Measurements from ENCODE around the gene BIRC7.
"Not testable (repeated sequence)": the region's sequence is repeated elsewhere in the genome, so short reads cannot be mapped to it uniquely, and the experiment has no call there.

The BIRC7 gene

DNA sequence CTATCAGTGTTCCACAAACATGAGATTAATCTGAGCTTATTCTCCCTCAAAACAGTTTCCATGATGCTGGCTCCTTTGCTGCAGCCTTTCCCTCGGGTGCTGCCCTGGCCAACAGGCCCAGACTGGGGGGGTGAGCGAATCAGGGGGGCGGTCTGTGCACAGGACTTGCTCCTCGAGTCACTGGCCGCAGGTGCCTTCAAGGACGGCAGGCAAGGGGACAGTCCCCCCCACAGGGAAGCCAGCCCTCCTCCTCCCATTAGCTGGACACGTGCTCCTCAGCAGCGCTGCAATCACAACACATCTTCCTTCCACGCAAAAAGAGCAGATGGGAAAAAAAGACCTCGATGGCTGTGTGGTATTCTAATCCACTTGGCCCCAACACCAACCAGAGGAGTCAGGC is 29.8 kb upstream of the BIRC7 start:
- no peak for DNase-seq
- in situ Hi-C loops (cut with MboI; ENCODE audit: low pct_unique_long_range_greater_than_20kb, low sequenced_read_pairs): no loop called here

DNA sequence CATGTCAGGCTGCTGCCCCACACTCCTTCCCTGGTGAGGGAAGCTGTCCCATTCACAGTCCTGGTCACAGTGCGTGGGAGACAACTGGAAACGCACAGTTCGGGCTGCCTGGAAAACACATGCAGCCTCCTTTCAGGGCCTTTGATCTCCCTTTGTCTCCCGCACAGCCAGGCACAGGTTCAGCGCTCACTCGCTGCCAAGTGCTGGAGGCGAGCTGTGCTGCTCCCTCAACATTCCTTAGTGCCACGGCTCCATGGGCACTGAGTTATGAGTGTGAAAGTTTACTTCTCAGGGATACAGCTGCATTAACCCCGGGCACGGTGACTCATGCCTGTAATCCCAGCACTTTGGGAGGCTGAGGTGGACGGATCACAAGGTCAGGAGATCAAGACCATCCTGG is 28.8 kb upstream of the BIRC7 start:
- in situ Hi-C loops (cut with MboI; ENCODE audit: low pct_unique_long_range_greater_than_20kb, low sequenced_read_pairs): no loop called here
- no peak for DNase-seq

DNA sequence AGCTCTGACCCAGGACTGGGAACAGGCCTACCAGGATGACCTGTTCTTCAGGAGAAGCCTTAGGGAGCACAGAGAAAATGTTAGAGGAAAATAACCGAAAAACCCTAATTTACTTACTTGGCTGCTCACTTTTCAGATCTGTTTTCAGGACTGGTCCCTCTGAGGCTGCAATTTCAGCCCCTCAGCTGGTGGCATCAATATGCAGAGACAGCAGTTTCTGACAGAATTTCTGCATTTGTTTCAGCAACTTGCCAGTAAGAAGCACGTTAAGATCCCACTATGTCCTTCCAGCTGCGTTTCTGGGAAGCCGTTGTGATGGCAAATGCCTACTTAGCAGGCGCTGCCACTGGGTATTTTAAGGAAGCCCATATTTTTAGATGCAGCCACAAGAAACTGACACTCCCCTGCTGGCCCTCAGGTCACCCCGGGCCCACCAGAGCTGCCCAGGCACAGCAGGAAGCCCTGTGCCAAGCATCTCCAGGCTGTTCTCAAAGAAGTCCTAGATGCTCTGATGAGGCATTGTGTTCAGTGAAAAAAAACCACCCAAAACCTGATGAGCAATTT is 27.3 kb upstream of the BIRC7 start:
- in situ Hi-C loops (cut with MboI; ENCODE audit: low pct_unique_long_range_greater_than_20kb, low sequenced_read_pairs): no loop called here
- DNase-seq: no peak

DNA sequence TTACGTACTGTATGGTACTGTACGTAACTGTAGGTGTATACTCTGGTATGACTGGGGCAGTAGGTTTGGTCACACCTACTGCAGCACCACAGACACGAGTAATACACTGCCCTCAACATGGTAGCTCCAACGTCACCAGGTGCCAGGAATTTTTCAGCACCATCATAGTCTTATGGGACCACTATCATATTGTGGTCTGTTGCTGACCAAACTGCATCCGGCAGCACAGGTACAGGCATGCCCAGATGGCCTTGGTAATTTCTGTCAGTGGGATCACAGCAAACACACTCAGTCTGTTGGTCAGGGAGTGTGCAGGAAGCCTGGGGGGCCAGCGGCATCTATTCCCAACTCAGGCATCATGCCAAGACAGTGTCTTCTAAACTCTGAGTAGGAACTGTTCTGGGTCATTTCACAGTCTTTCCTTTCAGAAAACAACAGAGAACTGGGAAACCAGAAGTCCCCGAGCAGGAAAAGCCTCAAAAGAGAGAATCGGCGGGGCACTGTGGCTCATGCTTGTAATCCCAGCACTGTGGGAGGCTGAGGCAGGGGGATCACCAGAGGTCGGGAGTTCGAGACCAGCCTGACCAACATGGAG is 25.6 kb upstream of the BIRC7 start:
- no peak for DNase-seq
- in situ Hi-C loops (cut with MboI; ENCODE audit: low pct_unique_long_range_greater_than_20kb, low sequenced_read_pairs): no loop called here

DNA sequence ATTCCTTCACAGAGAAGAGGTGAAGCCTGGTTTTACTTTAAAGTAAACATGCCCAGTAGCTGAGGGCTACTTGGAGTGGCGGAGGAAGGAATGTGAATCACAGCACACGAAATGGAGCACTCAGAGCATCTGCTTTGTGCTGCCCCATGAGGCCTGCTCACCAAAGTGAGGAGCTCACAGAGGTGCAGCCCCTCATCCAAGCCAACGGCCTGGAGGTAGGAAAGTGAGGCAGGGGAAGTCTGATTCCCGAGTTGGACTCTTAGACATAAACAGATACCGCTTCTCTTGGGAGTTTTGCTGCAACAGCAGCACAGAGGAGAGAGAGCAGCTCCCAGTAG is 23.3 kb upstream of the BIRC7 start:
- in situ Hi-C loops (cut with MboI; ENCODE audit: low pct_unique_long_range_greater_than_20kb, low sequenced_read_pairs): no loop called here

DNA sequence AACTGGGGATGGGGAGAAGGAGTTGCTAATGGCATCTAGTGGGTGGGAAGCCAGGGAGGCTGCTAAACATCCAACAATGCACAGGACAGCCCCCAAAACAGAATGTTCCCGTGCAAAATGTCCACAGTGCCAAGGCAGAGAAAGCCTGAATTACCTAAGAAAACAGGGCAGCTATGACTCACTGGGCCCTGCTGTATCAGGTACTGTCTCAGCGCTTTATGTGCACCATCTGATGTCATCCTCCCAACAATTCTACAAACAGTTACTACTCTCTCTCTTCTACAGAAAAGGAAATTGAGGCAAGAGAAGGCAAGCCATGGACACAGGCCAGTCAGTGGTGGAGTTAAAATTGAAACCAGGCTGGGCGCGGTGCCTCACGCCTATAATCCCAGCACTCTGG is 22.9 kb upstream of the BIRC7 start:
- in situ Hi-C loops (cut with MboI; ENCODE audit: low pct_unique_long_range_greater_than_20kb, low sequenced_read_pairs): no loop called here

More for the DNA sequence above, 23.3 kb upstream of the BIRC7 start:
- DNase-seq: no peak

DNA sequence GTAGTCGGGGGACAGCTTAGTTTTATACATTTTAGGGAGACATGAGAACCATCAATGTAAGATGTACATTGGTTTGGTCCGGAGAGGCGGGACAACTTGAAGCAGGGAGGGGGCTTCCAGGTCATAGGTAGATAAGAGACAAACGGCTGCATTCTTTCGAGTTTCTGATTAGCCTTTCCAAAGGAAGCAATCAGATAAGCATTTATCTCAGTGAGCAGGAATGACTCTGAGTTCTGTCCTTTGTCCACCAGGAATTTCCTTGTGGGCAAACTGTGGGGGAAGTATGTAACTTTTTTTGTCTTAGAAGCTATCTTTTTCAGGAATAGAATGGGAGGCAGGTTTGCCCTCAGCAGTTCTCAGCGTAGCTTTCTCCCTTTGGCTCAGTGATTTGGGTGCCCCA is 21.2 kb upstream of the BIRC7 start:
- in situ Hi-C loops (cut with MboI; ENCODE audit: low pct_unique_long_range_greater_than_20kb, low sequenced_read_pairs): no loop called here
- DNase-seq: no peak

More for the DNA sequence above, 22.9 kb upstream of the BIRC7 start:
- no peak for DNase-seq

DNA sequence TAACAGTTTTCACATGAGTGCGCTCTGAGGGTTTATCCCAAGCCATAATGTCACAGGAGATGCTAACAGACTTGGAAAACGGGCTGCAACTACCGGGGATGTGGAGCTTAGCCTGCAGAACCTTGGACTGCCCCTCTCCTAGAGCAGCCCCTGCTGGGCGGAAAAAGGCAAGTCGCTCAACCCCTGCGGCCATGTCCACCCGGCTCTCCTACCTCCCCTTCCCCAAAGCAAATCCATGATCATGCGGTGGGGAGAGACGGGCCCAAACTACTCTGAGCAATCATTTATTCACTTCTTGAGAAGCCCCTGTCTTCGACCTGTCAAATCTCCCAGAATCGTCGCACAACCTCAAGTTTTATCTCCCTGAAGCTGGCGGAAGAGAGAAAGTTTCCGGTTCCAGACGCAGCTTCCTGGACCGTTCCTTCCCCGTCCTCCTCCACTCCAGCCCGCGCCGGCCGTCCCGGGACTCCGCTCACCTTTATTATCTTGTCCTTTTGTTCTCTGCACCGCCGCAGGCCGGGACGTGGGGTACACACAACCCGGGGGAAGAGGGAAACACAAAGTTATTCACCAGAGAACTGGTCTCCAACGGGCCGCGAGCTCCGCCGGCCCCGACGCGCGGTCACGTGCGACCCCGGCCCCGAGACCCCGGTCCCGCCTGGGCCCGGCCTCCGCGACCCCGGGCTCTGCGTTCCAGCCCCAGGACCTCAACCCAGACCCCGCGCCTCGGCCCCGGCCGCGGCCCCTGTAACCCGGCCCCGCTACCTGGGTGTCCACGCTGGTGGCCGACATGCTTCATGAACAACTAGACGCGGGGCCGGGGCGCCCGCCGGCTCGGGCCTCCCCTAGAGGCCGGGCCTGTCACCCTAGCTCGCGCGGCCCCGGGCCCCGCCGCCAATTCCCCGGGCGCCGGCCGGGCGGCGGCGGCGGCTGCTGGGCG is 20.3 kb upstream of the BIRC7 start:
- in situ Hi-C loops (cut with MboI; ENCODE audit: low pct_unique_long_range_greater_than_20kb, low sequenced_read_pairs): no loop called here
- DNase-seq: peak; percentile 59

DNA sequence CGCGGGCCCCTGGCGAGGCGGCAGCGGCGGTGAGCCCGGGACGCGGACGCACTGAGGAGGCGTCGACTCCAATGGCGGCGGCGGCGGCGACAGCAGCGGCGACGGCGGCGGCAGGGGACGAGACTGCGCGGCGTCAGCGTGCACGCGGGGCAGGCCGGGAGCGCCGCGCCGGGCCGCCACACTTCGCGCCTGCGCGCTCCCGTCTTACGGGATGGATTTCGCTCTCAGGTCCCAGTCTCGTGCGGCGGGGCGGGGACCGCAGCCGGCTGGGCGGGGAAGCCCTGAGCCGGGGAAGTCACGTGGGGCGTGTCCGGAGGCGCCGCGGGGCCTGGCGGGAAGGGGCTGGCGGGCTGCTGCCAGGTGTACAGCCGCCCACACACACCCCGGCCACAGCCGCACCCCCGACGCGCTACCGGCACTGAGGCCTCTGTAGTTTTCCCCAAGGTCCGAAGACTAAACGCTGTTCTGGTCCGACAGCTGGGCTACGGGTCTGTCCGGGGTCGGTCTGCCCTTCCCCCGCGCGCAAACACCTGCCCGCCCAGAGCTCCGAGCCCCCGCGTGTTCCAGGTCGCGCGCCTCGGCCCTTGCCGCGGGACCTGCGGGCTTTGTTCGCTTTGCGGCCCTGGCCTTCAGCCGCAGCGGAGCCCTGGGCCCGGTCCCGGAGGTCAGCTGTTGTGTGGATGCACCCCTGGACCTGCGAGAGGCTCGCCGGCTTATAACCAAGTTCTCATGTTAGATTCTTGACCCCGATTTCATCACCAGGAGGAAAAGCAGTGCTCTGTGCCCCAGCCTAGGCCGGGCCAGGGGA is 19.5 kb upstream of the BIRC7 start, which contains the start of gene YTHDF1:
Gene YTHDF1 (minus strand): TSS at position 91 of the 808 bp plus-strand sequence. CDS start 239 bp downstream, outside the sequence.
- DNase-seq: peak; percentile 95
- in situ Hi-C loops (cut with MboI; ENCODE audit: low pct_unique_long_range_greater_than_20kb, low sequenced_read_pairs): no loop called here

DNA sequence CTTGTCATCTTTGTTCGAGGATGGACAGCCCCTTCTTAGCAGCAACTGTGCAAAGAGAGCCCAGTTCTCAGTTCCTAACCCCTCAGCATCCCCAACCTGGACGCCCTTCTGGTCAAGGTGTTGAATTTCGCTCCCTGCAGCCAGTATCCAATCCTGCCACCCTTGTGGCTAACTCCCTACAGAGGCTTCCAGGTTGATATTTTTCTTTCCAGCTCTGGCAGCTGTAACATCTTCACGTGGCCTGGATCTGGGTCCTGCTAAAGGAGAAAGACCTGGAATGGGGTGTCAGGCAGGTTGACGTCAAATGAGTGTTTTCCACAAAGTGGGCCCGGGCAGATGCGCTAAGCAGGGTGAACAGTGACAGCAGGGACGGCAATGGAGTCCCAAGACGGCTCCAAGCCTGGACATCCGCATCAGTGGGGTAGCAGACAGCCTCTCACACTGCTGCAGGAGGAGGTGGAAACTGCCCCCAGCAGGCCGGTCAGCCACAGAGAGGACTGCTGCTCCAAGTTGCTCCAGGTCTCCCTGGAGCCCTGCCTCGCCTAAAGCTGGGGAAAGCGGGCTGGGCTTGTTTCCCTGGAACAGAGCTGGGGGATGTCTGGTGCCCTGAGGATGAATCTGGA is 18.7 kb upstream of the BIRC7 start:
- no peak for DNase-seq

DNA sequence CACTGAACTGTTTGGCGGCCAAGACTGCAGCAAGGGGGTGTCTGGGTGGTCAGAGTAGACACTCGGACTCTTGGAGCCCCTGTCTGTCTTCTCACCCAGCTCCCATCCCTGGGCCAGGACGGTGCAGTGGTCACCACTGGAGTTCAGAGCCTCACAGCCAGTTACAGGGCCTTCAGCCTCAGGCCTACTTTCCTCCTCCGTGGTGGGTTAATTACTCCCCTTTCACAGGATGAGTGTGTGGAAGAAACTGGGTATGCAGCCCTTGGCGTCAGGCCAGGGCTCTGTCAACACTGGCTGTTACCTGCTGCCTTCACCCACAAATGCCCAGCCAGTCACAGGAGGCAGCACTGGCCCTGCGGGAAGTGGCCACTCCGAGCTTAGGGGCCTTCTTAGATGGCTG is 18.0 kb upstream of the BIRC7 start:
- DNase-seq: no peak
- in situ Hi-C loops (cut with MboI; ENCODE audit: low pct_unique_long_range_greater_than_20kb, low sequenced_read_pairs): no loop called here

More for the DNA sequence above, 18.7 kb upstream of the BIRC7 start:
- in situ Hi-C loops (cut with MboI; ENCODE audit: low pct_unique_long_range_greater_than_20kb, low sequenced_read_pairs): no loop called here

DNA sequence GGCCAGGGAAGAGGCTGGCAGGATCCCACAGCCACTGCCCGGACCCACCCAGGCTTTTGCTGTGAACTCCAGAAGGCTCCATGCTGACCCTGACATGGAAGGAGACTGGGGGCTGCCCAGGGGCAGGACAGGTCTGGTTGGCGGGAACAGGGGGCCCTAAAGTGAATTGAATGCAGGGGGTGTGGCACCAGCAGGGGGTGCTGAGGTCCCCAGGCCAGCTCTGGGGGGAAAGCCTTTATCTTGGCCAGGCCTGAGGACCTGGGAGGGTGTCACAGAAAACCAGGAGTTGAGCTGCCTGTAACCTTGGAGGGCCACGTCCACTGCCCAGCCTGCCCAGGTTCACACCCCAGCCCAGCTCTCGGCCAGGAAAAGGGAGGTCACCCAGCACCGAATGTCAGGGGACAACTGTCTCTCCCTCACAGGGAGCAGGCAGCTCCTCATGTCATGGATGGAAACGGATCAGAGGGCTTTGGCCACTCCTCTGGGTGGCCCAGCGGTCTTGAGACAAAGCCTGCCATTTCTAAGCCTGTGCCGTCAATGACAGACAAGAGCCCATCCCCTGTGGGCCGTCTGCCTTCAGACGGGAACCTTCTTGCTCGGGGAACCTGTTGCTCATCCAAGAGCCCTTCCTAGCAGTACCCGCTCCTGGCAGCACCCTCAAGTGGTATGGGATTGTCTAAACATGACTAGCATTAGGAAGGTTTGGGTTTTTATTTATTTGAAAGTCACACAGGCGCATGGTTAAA is 16.8 kb upstream of the BIRC7 start:
- in situ Hi-C loops (cut with MboI; ENCODE audit: low pct_unique_long_range_greater_than_20kb, low sequenced_read_pairs): no loop called here
- no peak for DNase-seq

DNA sequence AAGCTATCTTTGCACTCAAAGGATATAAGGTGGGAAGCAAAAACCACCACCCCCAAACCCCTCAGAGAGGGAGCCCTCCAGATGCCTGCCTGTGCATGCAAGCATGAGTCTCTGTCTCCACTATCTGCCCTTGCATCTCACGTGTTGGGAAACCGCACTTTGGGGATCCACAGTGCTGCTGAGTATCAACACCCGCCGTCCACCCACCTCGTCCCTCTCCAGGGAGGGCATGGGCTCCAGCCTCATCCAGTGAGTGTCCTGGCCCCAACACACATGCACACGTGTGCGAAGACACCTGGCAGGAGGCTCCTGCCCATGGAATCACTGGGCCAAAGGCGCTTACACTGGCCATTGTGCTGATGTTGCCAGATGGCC is 16.3 kb upstream of the BIRC7 start:
- DNase-seq: no peak
- in situ Hi-C loops (cut with MboI; ENCODE audit: low pct_unique_long_range_greater_than_20kb, low sequenced_read_pairs): no loop called here

DNA sequence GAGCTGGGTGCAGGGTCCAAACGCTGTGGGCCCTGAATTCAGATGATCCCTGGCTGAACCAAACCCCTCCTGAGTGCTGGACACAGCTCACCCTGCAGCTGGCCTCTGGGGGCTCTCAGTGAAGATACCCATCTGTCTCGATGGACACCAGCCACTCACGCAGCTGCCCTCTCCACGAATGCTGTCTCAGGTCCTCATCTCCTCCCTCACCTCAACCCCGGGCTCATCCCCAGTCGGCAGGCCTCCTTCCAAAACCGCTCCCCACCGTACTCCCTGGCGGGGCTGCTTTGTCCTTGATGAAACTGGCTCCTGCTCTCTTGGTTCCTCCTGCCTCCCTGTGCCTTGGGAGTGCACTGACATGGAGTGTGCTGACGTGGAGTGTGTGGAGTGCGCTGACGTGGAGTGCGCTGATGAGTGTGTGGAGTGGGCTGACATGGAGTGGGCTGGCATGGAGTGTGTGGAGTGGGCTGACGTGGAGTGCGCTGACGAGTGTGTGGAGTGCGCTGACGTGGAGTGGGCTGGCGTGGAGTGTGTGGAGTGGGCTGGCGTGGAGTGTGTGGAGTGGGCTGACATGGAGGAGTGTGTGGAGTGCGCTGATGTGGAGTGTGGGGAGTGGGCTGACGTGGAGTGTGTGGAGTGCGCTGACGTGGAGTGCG is 15.7 kb upstream of the BIRC7 start:
- no peak for DNase-seq
- in situ Hi-C loops (cut with MboI; ENCODE audit: low pct_unique_long_range_greater_than_20kb, low sequenced_read_pairs): no loop called here

DNA sequence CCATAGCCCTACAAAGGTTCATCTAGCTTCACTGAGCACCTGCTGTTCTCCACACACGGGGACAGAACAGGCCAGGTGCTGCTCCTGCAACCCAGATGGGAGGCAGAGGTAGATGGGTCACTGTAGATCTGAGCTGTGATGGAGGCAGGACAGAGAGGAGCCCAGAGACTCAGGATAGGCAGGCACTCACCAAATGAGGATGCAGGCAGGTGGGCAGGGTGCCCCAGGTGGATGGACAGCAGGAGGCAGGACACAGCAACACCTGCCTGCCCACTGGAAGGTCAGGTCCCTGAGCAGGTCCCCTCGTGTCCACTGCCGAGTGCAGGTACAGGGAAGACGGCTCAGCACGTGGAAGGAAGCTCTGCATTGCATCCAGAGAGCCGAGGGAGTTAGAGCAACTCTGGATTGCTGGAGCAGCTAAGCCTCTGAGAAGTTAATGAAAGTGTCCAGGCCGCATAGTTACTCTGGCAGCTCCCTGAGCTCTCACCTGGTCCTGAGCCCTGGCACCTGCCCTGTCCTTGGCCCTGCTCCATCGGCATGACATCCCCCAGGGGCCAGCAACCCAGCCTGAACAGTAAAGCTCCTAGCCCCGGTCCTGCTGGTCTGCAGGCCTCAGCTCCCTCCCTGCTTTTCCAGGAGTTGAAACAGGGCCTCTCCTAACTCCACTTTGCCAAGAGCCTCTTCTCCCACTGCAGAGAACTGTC is 14.9 kb upstream of the BIRC7 start:
- no peak for DNase-seq
- in situ Hi-C loops (cut with MboI; ENCODE audit: low pct_unique_long_range_greater_than_20kb, low sequenced_read_pairs): no loop called here

DNA sequence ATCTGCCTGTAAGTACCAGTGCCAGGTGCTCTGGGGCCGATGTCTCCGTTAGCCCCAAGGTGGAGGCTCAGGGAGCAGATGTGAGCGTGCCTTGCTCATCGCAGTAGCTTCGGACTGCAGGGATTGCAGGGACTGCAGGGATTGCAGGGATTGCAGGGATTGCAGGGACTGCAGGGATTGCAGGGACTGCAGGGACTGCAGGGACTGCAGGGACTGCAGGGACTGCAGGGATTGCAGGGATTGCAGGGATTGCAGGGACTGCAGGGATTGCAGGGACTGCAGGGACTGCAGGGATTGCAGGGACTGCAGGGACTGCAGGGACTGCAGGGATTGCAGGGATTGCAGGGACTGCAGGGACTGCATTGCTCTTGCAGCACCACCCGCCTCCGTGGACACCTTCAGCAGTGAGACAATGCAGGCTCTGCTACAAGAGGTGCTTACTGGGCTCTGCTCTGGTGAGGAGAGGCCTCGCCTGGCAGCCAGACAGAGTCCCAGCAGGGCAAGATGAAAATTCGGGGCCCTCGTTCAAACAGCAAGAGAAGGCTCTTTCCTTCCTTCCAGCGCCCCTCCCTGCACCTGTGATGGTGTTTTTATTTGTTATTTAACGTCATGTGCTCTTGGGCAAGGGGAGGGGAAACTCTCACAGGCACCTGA is 14.2 kb upstream of the BIRC7 start:
- DNase-seq; in situ Hi-C loops (cut with MboI; ENCODE audit: low pct_unique_long_range_greater_than_20kb, low sequenced_read_pairs): not testable (repeated sequence)

DNA sequence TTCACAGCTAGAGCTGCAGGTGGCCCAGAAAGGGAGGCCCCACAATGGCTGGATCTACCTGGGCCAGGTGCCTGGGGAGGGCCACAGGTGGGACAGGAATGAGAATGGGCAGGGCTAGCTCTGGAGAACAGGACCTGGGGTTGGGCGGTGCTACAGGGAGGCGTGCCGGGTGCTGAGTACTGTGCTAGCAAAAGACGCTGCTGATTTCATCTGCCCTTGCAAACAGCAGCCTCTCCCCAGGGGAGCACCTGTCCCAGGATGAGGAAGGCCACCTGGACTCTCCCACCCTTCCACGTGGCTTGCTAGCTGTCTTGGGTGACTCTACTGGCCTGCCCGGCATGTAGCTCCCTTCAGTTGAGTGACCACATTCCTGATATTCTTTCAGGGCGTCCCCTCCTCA is 13.2 kb upstream of the BIRC7 start:
- in situ Hi-C loops (cut with MboI; ENCODE audit: low pct_unique_long_range_greater_than_20kb, low sequenced_read_pairs): no loop called here

More for the DNA sequence above, 13.2 kb upstream of the BIRC7 start:
- DNase-seq: no peak
